PFSK-1 (cell line): ENCODE data around the gene MC1R.

Experiments
- REST ChIP-seq, 2 experiments: IDR thresholded peaks; 2 replicates each; pipeline versions ENCODE4 v1.6.1 to v1.8.0; 2011 to 2012; ENCODE audit warnings: low read depth in 2 of 2, low read length in 2 of 2, control low read depth in 1 of 2, inconsistent platforms in 1 of 2, mild to moderate bottlenecking in 1 of 2, moderate library complexity in 1 of 2; ENCODE audit not compliant: insufficient read depth in 1 of 2
- SIN3A ChIP-seq: IDR thresholded peaks from 2 replicates; pipeline ENCODE4 v1.6.1; 2012; ENCODE audit warnings: mild to moderate bottlenecking, low read length, moderate library complexity, borderline replicate concordance; ENCODE audit not compliant: insufficient read depth

- TF ChIP-seq SIN3A: no peak
- TF ChIP-seq REST (IDR thresholded peaks at IDR 0.05; ENCODE audit: insufficient read depth in 1 of 2, low read depth in 2 of 2, low read length in 2 of 2): no peak
Measured at GRCh38 chr16:89931305-89931896, 12.7 kb downstream of the MC1R start.
